ENCODE data around the gene FAM53A. TPM values are rescaled to one million over a fixed set of nuclear protein-coding genes. Genes with fewer than 3 reads are reported as not detected.

The FAM53A gene
- total and polyA plus RNA-seq, 10 of the 15 experiments (the other 5 are each of a cell fraction or from before 2014, with no cell fraction given) = 0.02 to 0.87 (median 0.38) TPM; not detected in 2

- TF ChIP-seq TCF3 (IDR thresholded peaks at IDR 0.05; ENCODE audit: borderline replicate concordance, insufficient read depth, low read depth, low read length) (no peak), CHD1 (IDR thresholded peaks at IDR 0.05; ENCODE audit: low read depth, low read length) (no peak), MAX (IDR thresholded peaks at IDR 0.05; ENCODE audit: low read depth, low read length) (no peak)
Observed at GRCh38 chr4:1638272-1638598, 45.9 kb downstream of the FAM53A start (continued).

- Histone ChIP-seq H2AFZ (ENCODE audit: control insufficient read depth, low read depth, low read length) (no peak overlapping the region), H3K36me3 (ENCODE audit: control insufficient read depth in 2 of 2, insufficient read depth in 2 of 2, low read length in 1 of 2) (no peaks in the 10 kb centered on the region), H3K9me3 (replicated peaks; ENCODE audit: control insufficient read depth, insufficient read depth, low read length) (no peaks in the 10 kb centered on the region), H3K27me3 (replicated peaks in 1 of 2; ENCODE audit: control insufficient read depth in 2 of 2, insufficient read depth in 2 of 2, low read length in 1 of 2) (no peaks in the 10 kb centered on the region), H3K4me1 (ENCODE audit: control insufficient read depth, insufficient read depth, low read length) (no peaks in the 10 kb centered on the region), H3K79me2 (ENCODE audit: control insufficient read depth, insufficient read depth, low read length) (no peaks in the 10 kb centered on the region), H3K4me3 (no peak overlapping the region), H3K4me2 (ENCODE audit: control insufficient read depth, insufficient read depth) (no peak overlapping the region), H3K9ac (ENCODE audit: control insufficient read depth, insufficient read depth, low read length) (no peak overlapping the region), H4K20me1 (ENCODE audit: control insufficient read depth, insufficient read depth) (no peaks in the 10 kb centered on the region), H3K27ac (ENCODE audit: control insufficient read depth, insufficient read depth) (no peak overlapping the region)
- 13% methylated on average over 11 of the region's 12 CpGs for WGBS (ENCODE audit: insufficient coverage, insufficient replicate concordance, low lambda C conversion rate, missing lambda C conversion rate)
- no TSS peak for BruUV-seq (replicated peaks)
- no peak for TF ChIP-seq PRDM15 (CRISPR knock-in tag; IDR thresholded peaks at IDR 0.05)
- no peak for TF ChIP-seq SP1 (IDR thresholded peaks at IDR 0.05; ENCODE audit: low read depth, low read length)
- TF ChIP-seq GATAD2B (conservative IDR thresholded peaks at IDR 0.05; ENCODE audit: low read depth) = no peak
- no peak for TF ChIP-seq IKZF1 (conservative IDR thresholded peaks at IDR 0.05)
- no peak for TF ChIP-seq ATF3 (IDR thresholded peaks at IDR 0.05; ENCODE audit: borderline replicate concordance, extremely low read depth, low read depth, low read length)
- intact Hi-C loops (cut with micrococcal nuclease; ENCODE audit: unreplicated experiment) = no loop called here
- in situ Hi-C loops (cut with MboI) = no loop called here
- RAD21 ChIA-PET (ENCODE audit: unreplicated experiment) = no interaction called here
- CTCF ChIA-PET = no interaction called here
- SMC1A ChIA-PET (ENCODE audit: uncharacterized antibody, unreplicated experiment) = no interaction called here
- FAIRE-seq (no peak), DNase-seq (ENCODE audit: low read depth, low spot score) (no peak), ATAC-seq (no peak)
- POLR2A ChIA-PET = no interaction called here
Observed at GRCh38 chr4:1637580-1638271, 46.4 kb downstream of the FAM53A start.

Measured in GM12878 (cell line).